ENCODE data around the gene SCP2.

- TF ChIP-seq CEBPB (IDR thresholded peaks at IDR 0.05): no peak
- no peak for TF ChIP-seq TCF12 (IDR thresholded peaks at IDR 0.05; ENCODE audit: low read depth)
- no peak for TF ChIP-seq MAX (IDR thresholded peaks at IDR 0.05)
- no peak for TF ChIP-seq REST (IDR thresholded peaks at IDR 0.05; ENCODE audit: low read depth)
- TF ChIP-seq EP300 (IDR thresholded peaks at IDR 0.05; ENCODE audit: borderline replicate concordance): no peak
- no peak for TF ChIP-seq YY1 (IDR thresholded peaks at IDR 0.05; ENCODE audit: low read depth)
- no peak for TF ChIP-seq FOXM1 (IDR thresholded peaks at IDR 0.05; ENCODE audit: borderline replicate concordance, low read depth)
- no peak for TF ChIP-seq RAD21 (IDR thresholded peaks at IDR 0.05; ENCODE audit: low read depth)
- TF ChIP-seq TEAD4 (IDR thresholded peaks at IDR 0.05): no peak
- TF ChIP-seq CREB1 (IDR thresholded peaks at IDR 0.05; ENCODE audit: low read depth): no peak
- no peak for TF ChIP-seq TAF1 (IDR thresholded peaks at IDR 0.05; ENCODE audit: low read depth)
- TF ChIP-seq USF1 (IDR thresholded peaks at IDR 0.05): no peak
- no peak for TF ChIP-seq EGR1 (IDR thresholded peaks at IDR 0.05)
Observed at GRCh38 chr1:53071915-53072314, 144.8 kb downstream of the SCP2 start.

Data from Ishikawa (cell line).